ENCODE results near the gene PLEKHG5. TPM values are rescaled to one million over a fixed set of nuclear protein-coding genes. Genes with fewer than 3 reads are reported as not detected.
"Not testable (repeated sequence)": the region's sequence is repeated elsewhere in the genome, so short reads cannot be mapped to it uniquely, and the experiment has no call there.

PLEKHG5 gene
- total and polyA plus RNA-seq, 2 donors (not counting 1 experiment from before 2014, with no cell fraction given): 0.13 to 0.20 TPM

GRCh38 chr1:6456800-6457466 lies 34.5 kb downstream of the PLEKHG5 start:
- Histone ChIP-seq H3K27me3 (replicated peaks in 1 of 4; ENCODE audit: control extremely low read depth in 1 of 4, control insufficient read depth in 3 of 4, insufficient read depth in 4 of 4, low read length in 3 of 4) (peaks cover 0 to 37% (median 11%) of the 10 kb centered on the region in 4 experiments), H2AFZ (ENCODE audit: insufficient read depth, low read depth, low read length, poor library complexity, severe bottlenecking) (no peak overlapping the region), H3K4me3 (ENCODE audit: control extremely low read depth in 1 of 5, extremely low read depth in 1 of 5, insufficient read depth in 1 of 5, low read depth in 2 of 5, low read length in 4 of 5) (no peak overlapping the region), H3K4me2 (replicated peaks; ENCODE audit: low read depth, low read length, poor library complexity, severe bottlenecking) (no peak overlapping the region), H3K4me1 (ENCODE audit: control insufficient read depth in 2 of 2, insufficient read depth in 2 of 2, low read length in 2 of 2) (peaks cover 16 to 17% of the 10 kb centered on the region in 2 donors), H4K20me1 (ENCODE audit: control insufficient read depth, insufficient read depth, low read length, poor library complexity, severe bottlenecking) (no peaks in the 10 kb centered on the region), H3K9ac (ENCODE audit: low read length) (no peak overlapping the region), H3K27ac (ENCODE audit: low read length in 2 of 2) (no peak overlapping the region), H3K36me3 (replicated peaks in 1 of 2; ENCODE audit: control extremely low read depth in 1 of 2, control insufficient read depth in 1 of 2, extremely low read depth in 1 of 2, insufficient read depth in 2 of 2, low read length in 1 of 2) (no peaks in the 10 kb centered on the region), H3K79me2 (ENCODE audit: control insufficient read depth, insufficient read depth, low read length) (no peaks in the 10 kb centered on the region), H3K9me3 (ENCODE audit: control extremely low read depth in 1 of 3, control insufficient read depth in 2 of 3, insufficient read depth in 1 of 3, low read length in 2 of 3) (no peaks in the 10 kb centered on the region)
- peaks cover 35% of the 10 kb centered on the region for H3K27me3 Mint-ChIP-seq
- ChIA-PET POLR2A (no interaction called here), CTCF (no interaction called here)
- no peak for ATAC-seq (ENCODE audit: low read depth)
- TF ChIP-seq CTCF (IDR thresholded peaks at IDR 0.05): no peak
- TF ChIP-seq EZH2 (IDR thresholded peaks at IDR 0.05; ENCODE audit: borderline replicate concordance, insufficient read depth, low read depth, low read length, poor library complexity, severe bottlenecking): no peak
- H3K9me3 Mint-ChIP-seq (ENCODE audit: insufficient read depth): no peaks in the 10 kb centered on the region
- H3K4me3 Mint-ChIP-seq: no peak overlapping the region
- H3K27ac Mint-ChIP-seq: no peak overlapping the region
- H3K4me1 Mint-ChIP-seq: peaks cover 18% of the 10 kb centered on the region
- DNase-seq: no peak
- intact Hi-C loops (cut with micrococcal nuclease): no loop called here
- 91% methylated on average over 10 of the region's 11 CpGs for WGBS (ENCODE audit: insufficient coverage)

GRCh38 chr1:6455752-6456520 lies 35.5 kb downstream of the PLEKHG5 start:
- H3K4me3 ChIP-seq (ENCODE audit: control extremely low read depth in 1 of 5, extremely low read depth in 1 of 5, insufficient read depth in 1 of 5, low read depth in 2 of 5, low read length in 4 of 5); POLR2A ChIA-PET; H3K9me3 Mint-ChIP-seq (ENCODE audit: insufficient read depth); H3K36me3 ChIP-seq (replicated peaks in 1 of 2; ENCODE audit: control extremely low read depth in 1 of 2, control insufficient read depth in 1 of 2, extremely low read depth in 1 of 2, insufficient read depth in 2 of 2, low read length in 1 of 2); H3K27ac ChIP-seq (ENCODE audit: low read length in 2 of 2); H3K4me3 Mint-ChIP-seq; H3K27ac Mint-ChIP-seq; CTCF ChIA-PET; H3K9me3 ChIP-seq (ENCODE audit: control extremely low read depth in 1 of 3, control insufficient read depth in 2 of 3, insufficient read depth in 1 of 3, low read length in 2 of 3); DNase-seq; ATAC-seq (ENCODE audit: low read depth); H4K20me1 ChIP-seq (ENCODE audit: control insufficient read depth, insufficient read depth, low read length, poor library complexity, severe bottlenecking); H3K79me2 ChIP-seq (ENCODE audit: control insufficient read depth, insufficient read depth, low read length); H3K9ac ChIP-seq (ENCODE audit: low read length); H2AFZ ChIP-seq (ENCODE audit: insufficient read depth, low read depth, low read length, poor library complexity, severe bottlenecking); intact Hi-C loops (cut with micrococcal nuclease): not testable (repeated sequence)
- peaks cover 35% of the 10 kb centered on the region for H3K27me3 Mint-ChIP-seq
- Histone ChIP-seq H3K4me2 (replicated peaks; ENCODE audit: low read depth, low read length, poor library complexity, severe bottlenecking) (peak overlapping the region; percentile 28), H3K4me1 (ENCODE audit: control insufficient read depth in 2 of 2, insufficient read depth in 2 of 2, low read length in 2 of 2) (peaks cover 13 to 14% of the 10 kb centered on the region in 2 donors), H3K27me3 (replicated peaks in 1 of 4; ENCODE audit: control extremely low read depth in 1 of 4, control insufficient read depth in 3 of 4, insufficient read depth in 4 of 4, low read length in 3 of 4) (peaks cover 0 to 30% (median 11%) of the 10 kb centered on the region in 4 experiments)
- 37% methylated on average over 58 of the region's 58 CpGs for WGBS (ENCODE audit: insufficient coverage)
- H3K4me1 Mint-ChIP-seq: peaks cover 15% of the 10 kb centered on the region

All from B cell (primary cell).